ENCODE measurements around the gene FABP1.

Gene FABP1

GRCh38 chr2:88128654-88129312, 921 bp upstream of the FABP1 start:
- DNase-seq = no peak
- in situ Hi-C loops (cut with HindIII; ENCODE audit: low pct_ligation_motif_present, low sequenced_read_pairs) = no loop called here
- TF ChIP-seq, protein P1, sequence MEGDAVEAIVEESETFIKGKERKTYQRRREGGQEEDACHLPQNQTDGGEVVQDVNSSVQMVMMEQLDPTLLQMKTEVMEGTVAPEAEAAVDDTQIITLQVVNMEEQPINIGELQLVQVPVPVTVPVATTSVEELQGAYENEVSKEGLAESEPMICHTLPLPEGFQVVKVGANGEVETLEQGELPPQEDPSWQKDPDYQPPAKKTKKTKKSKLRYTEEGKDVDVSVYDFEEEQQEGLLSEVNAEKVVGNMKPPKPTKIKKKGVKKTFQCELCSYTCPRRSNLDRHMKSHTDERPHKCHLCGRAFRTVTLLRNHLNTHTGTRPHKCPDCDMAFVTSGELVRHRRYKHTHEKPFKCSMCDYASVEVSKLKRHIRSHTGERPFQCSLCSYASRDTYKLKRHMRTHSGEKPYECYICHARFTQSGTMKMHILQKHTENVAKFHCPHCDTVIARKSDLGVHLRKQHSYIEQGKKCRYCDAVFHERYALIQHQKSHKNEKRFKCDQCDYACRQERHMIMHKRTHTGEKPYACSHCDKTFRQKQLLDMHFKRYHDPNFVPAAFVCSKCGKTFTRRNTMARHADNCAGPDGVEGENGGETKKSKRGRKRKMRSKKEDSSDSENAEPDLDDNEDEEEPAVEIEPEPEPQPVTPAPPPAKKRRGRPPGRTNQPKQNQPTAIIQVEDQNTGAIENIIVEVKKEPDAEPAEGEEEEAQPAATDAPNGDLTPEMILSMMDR (IDR thresholded peaks at IDR 0.05; ENCODE audit: low read depth, low read length, missing control alignments) = no peak
- H3K27me3 ChIP-seq (replicated peaks) = no peaks in the 10 kb centered on the region
- H3K36me3 ChIP-seq (replicated peaks) = no peaks in the 10 kb centered on the region
- H3K4me3 ChIP-seq (ENCODE audit: low read depth, low read length) = no peak overlapping the region
- no peak overlapping the region for H3K27ac ChIP-seq

DNA sequence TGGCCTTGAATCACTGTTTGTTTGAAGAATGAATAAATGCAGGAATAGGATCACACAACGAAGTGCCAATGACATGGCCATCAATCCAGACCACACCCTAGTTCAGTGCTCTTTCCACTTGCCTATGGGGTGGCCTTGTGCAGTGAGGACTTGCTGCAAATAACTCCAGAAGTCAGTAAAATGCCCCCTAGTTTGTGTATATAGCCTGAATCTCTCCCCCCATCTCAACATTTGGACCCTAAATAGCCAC, 299 bp downstream of the FABP1 start:
- H3K27me3 ChIP-seq (replicated peaks) = no peaks in the 10 kb centered on the region
- in situ Hi-C loops (cut with HindIII; ENCODE audit: low pct_ligation_motif_present, low sequenced_read_pairs) = no loop called here

GRCh38 chr2:88126772-88127637, 857 bp downstream of the FABP1 start:
- H3K27me3 ChIP-seq (replicated peaks) = no peaks in the 10 kb centered on the region
- H3K4me3 ChIP-seq (ENCODE audit: low read depth, low read length) = no peak overlapping the region
- TF ChIP-seq, protein P1 (IDR thresholded peaks at IDR 0.05; ENCODE audit: low read depth, low read length, missing control alignments) = no peak
- no peak overlapping the region for H3K27ac ChIP-seq
- no peak for DNase-seq
- in situ Hi-C loops (cut with HindIII; ENCODE audit: low pct_ligation_motif_present, low sequenced_read_pairs) = no loop called here
- no peaks in the 10 kb centered on the region for H3K36me3 ChIP-seq (replicated peaks)

More for the DNA sequence above, 299 bp downstream of the FABP1 start:
- no peak for DNase-seq
- Histone ChIP-seq H3K4me3 (ENCODE audit: low read depth, low read length) (no peak overlapping the region), H3K27ac (no peak overlapping the region), H3K36me3 (replicated peaks) (no peaks in the 10 kb centered on the region)
- TF ChIP-seq, protein P1 (IDR thresholded peaks at IDR 0.05; ENCODE audit: low read depth, low read length, missing control alignments) = no peak

DNA sequence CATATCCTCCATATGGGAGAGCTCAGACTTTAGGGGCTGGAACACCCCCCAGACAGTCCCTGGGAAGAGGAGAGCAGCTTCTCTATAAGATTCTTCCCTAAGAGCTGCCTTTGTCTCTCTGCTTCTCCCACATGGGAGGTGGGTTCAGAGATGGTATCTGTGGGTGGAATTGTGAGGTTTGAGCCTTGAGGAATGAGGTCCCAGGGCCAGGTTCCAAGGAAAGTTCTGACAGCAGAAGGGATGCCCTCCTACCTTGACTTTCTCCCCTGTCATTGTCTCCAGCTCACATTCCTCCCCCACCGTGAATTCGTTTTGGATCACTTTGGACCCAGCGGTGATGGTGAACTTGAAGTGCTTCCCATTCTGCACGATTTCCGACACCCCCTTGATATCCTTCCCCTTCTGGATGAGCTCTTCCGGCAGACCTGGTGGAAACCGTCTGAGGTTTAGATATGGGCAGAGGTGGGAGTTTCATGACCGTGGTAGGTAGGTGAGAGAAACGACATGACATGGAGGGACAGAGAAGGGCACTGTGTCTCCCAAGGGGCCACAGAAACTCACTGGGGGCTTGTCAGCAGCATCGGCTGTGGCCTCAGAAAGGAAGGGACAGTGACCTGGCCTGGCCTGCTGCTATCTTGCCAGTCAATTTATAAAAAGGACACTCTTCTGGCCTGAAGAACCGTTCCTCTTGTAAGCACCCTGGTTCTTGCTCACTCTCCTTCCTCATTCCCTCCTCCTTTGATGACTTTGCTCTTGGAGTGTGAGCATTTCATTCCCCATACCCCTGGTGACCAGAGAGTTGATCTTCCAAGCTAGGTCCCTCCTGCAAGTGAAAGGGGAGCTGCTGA, 1.7 kb downstream of the FABP1 start:
- TF ChIP-seq, protein P1 (IDR thresholded peaks at IDR 0.05; ENCODE audit: low read depth, low read length, missing control alignments) = no peak
- no peaks in the 10 kb centered on the region for H3K27me3 ChIP-seq (replicated peaks)
- no peak overlapping the region for H3K4me3 ChIP-seq (ENCODE audit: low read depth, low read length)
- no peak overlapping the region for H3K27ac ChIP-seq
- in situ Hi-C loops (cut with HindIII; ENCODE audit: low pct_ligation_motif_present, low sequenced_read_pairs) = no loop called here
- DNase-seq = no peak
- H3K36me3 ChIP-seq (replicated peaks) = no peaks in the 10 kb centered on the region

DNA sequence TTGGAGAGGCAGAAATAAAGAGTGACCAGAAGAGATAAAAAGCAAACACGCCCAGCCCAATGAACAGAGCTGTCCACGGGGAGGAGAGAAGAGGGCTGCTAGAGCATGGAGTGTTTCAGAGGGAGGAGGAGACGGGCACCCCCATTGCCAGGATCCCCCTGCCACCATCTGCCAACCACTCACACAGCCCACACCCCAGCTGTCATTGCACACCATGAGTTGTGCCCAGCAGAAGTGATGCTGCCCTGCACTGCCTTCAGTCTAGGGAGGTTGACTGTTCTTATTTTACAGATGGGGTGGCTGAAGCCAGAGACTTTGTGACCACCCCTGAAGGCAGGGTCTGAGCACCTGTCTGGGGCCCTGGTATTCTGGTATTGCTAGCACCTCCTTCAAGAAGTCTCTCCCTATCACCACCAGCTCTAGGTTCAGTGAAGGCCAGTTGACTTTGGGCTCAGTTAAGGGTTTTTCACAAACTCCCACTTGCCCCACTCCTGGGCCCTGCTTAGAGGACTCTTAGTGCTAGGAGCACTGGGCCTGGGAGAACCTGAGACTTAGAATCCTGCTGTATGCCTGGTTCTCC, 2.4 kb downstream of the FABP1 start:
- TF ChIP-seq, protein P1 (IDR thresholded peaks at IDR 0.05; ENCODE audit: low read depth, low read length, missing control alignments) = no peak
- no peaks in the 10 kb centered on the region for H3K27me3 ChIP-seq (replicated peaks)

More for the DNA sequence above, 2.4 kb downstream of the FABP1 start:
- Histone ChIP-seq H3K27ac (no peak overlapping the region), H3K4me3 (ENCODE audit: low read depth, low read length) (no peak overlapping the region), H3K36me3 (replicated peaks) (no peaks in the 10 kb centered on the region)
- in situ Hi-C loops (cut with HindIII; ENCODE audit: low pct_ligation_motif_present, low sequenced_read_pairs) = no loop called here
- DNase-seq = no peak

Measured in brain microvascular endothelial cell (primary cell).